ENCODE measurements around the gene PLXDC1. TPM values are rescaled to one million over a fixed set of nuclear protein-coding genes. Genes with fewer than 3 reads are reported as not detected.

Gene PLXDC1
- total and polyA plus RNA-seq, 2 experiments from 2014 or later, result 0.28 to 0.91 TPM

- TF ChIP-seq ZNF462 (CRISPR knock-in tag; IDR thresholded peaks at IDR 0.05) (no peak), EZH2phosphoT487 (IDR thresholded peaks at IDR 0.05; ENCODE audit: unreplicated experiment) (no peak), STAT1 (IDR thresholded peaks at IDR 0.05; ENCODE audit: unreplicated experiment) (no peak), ZNF114 (CRISPR knock-in tag; IDR thresholded peaks at IDR 0.05) (no peak), EZH2 (IDR thresholded peaks at IDR 0.05; ENCODE audit: low read depth, unreplicated experiment) (no peak), POLR2AphosphoS5 (IDR thresholded peaks at IDR 0.05; ENCODE audit: low read depth) (no peak), NANOG (IDR thresholded peaks at IDR 0.05; ENCODE audit: borderline replicate concordance) (no peak), ZNF331 (CRISPR knock-in tag; IDR thresholded peaks at IDR 0.05; ENCODE audit: low read depth) (no peak), CREB1 (CRISPR knock-in tag; IDR thresholded peaks at IDR 0.05; ENCODE audit: low read depth) (no peak)
- TF ChIP-seq, protein P1, sequence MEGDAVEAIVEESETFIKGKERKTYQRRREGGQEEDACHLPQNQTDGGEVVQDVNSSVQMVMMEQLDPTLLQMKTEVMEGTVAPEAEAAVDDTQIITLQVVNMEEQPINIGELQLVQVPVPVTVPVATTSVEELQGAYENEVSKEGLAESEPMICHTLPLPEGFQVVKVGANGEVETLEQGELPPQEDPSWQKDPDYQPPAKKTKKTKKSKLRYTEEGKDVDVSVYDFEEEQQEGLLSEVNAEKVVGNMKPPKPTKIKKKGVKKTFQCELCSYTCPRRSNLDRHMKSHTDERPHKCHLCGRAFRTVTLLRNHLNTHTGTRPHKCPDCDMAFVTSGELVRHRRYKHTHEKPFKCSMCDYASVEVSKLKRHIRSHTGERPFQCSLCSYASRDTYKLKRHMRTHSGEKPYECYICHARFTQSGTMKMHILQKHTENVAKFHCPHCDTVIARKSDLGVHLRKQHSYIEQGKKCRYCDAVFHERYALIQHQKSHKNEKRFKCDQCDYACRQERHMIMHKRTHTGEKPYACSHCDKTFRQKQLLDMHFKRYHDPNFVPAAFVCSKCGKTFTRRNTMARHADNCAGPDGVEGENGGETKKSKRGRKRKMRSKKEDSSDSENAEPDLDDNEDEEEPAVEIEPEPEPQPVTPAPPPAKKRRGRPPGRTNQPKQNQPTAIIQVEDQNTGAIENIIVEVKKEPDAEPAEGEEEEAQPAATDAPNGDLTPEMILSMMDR (conservative IDR thresholded peaks at IDR 0.05; ENCODE audit: low read depth in 2 of 2), result no peak
Measured at GRCh38 chr17:39108461-39109375, 42.7 kb downstream of the PLXDC1 start (continued).
